Cardiac muscle cell (in vitro differentiated cells and primary cell): ENCODE data around the gene CTU2. TPM values are rescaled to one million over a fixed set of nuclear protein-coding genes. Genes with fewer than 3 reads are reported as not detected.

ENCODE experiments used
- DNase-seq, 2 donors: peaks; one replicate each; pipeline versions ENCODE4 v3.0.0 to v3.0.0-alpha.2; 2010 to 2017; ENCODE audit warnings: low read depth in 1 of 2, low spot score in 1 of 2
- H3K27ac ChIP-seq: fragments of 200-600 bp; sonication (generic); 2 replicates; pipeline ENCODE4 v1.5.1; 2016
- H3K27me3 ChIP-seq: fragments of 200-600 bp; sonication (generic); 2 replicates; pipeline ENCODE4 v1.6.0; 2016; ENCODE audit warnings: control low read depth
- H3K36me3 ChIP-seq: fragments of 200-600 bp; sonication (generic); 2 replicates; pipeline ENCODE4 v1.5.1; 2016; ENCODE audit warnings: control low read depth
- H3K4me1 ChIP-seq: fragments of 200-600 bp; sonication (generic); 2 replicates; pipeline ENCODE4 v1.8.1; 2017; ENCODE audit warnings: low read depth, mild to moderate bottlenecking, mixed run types
- H3K4me3 ChIP-seq: fragments of 200-600 bp; sonication (generic); 2 replicates; pipeline ENCODE4 v1.5.1; 2016; ENCODE audit warnings: mild to moderate bottlenecking
- H3K9me3 ChIP-seq: fragments of 200-600 bp; sonication (generic); 2 replicates; pipeline ENCODE4 v1.5.1; 2017; ENCODE audit warnings: low read depth, mild to moderate bottlenecking, control low read depth
- polyA plus RNA-seq: library from polyadenylated mRNA; unstranded; fragments of >200 nt; fragmentation: Nextera tagmentation; extraction: Ambion mirVana; gene quantifications from 2 replicates; pipeline ENCODE4 v1.2.1, GENCODE V29; 2016
- total RNA-seq: library from RNA; depleted of rRNA; stranded (reverse); fragments of >200 nt; gene quantifications from 2 replicates; pipeline ENCODE4 v1.2.3, GENCODE V29; 2016
- TF ChIP-seq, protein P1 (sequence below): IDR thresholded peaks from 2 replicates; pipeline ENCODE4 v1.5.1; 2012; ENCODE audit warnings: low read depth, mild to moderate bottlenecking, low read length

The CTU2 gene
- total and polyA plus RNA-seq, 2 experiments from 2014 or later = 9.2 to 10.8 TPM

DNA sequence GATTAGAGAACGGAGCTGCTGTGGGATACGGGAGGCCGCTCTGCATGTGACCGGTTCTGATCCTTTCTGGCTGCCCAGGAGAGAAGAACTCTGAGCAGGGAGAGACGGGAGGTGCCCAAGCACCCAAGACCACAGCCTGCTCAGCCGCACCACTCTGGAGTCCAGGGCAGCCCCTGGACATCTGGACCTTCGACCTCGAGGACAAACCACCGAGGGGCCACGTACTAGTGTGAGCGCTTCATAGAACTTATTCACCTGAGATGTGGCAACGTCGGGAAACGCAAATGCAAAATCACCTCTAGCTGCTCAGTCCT, 6.0 kb upstream of the CTU2 start:
- Histone ChIP-seq H3K4me3 (no peak overlapping the region), H3K36me3 (peaks cover 7% of the 10 kb centered on the region), H3K27ac (no peak overlapping the region), H3K27me3 (no peaks in the 10 kb centered on the region), H3K9me3 (no peaks in the 10 kb centered on the region), H3K4me1 (peaks cover 3% of the 10 kb centered on the region)
- no peak for DNase-seq
- TF ChIP-seq, protein P1, sequence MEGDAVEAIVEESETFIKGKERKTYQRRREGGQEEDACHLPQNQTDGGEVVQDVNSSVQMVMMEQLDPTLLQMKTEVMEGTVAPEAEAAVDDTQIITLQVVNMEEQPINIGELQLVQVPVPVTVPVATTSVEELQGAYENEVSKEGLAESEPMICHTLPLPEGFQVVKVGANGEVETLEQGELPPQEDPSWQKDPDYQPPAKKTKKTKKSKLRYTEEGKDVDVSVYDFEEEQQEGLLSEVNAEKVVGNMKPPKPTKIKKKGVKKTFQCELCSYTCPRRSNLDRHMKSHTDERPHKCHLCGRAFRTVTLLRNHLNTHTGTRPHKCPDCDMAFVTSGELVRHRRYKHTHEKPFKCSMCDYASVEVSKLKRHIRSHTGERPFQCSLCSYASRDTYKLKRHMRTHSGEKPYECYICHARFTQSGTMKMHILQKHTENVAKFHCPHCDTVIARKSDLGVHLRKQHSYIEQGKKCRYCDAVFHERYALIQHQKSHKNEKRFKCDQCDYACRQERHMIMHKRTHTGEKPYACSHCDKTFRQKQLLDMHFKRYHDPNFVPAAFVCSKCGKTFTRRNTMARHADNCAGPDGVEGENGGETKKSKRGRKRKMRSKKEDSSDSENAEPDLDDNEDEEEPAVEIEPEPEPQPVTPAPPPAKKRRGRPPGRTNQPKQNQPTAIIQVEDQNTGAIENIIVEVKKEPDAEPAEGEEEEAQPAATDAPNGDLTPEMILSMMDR = no peak

DNA sequence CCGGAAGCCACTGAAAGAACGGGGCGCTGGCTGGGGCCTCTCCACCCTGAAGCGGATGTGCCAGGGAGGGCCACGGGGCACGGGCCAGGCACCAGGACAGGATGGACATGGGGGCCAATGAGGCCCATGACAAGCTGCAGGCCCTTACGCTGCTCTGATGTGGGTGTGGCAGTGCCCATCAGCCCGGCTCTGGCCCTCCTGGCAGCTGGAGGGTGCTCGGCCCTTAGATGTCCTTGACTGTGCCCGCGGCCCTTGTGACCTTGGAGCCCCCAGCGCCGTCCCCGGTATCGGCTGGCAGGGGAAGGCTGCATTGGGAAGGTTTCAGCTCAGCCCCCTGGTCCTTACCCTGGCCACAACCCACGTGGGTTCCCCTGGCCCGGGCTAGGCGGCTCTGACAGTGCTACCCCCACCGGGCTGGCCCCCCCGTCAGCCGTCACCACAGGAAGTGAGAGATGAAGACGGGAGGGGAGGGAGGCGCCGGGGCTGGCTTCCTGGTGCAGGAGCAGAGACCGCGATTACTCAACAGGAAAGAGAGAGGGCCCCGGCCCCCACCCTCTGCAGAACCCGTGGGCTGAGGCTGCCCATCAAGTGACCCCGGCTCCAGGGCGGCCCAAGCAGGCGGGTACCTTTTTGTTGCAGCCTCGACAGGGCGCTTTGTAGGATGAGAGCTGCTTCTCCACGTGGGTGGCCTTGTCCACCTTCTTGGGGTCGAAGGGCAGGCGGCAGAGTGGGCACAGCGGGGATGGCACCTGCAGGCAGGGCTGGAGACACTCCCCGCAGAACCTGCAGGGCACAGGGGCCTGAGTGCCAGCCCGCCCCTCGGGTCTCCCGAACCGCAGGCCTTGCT, 5.4 kb upstream of the CTU2 start:
- H3K4me1 ChIP-seq = peaks cover 5% of the 10 kb centered on the region

DNA sequence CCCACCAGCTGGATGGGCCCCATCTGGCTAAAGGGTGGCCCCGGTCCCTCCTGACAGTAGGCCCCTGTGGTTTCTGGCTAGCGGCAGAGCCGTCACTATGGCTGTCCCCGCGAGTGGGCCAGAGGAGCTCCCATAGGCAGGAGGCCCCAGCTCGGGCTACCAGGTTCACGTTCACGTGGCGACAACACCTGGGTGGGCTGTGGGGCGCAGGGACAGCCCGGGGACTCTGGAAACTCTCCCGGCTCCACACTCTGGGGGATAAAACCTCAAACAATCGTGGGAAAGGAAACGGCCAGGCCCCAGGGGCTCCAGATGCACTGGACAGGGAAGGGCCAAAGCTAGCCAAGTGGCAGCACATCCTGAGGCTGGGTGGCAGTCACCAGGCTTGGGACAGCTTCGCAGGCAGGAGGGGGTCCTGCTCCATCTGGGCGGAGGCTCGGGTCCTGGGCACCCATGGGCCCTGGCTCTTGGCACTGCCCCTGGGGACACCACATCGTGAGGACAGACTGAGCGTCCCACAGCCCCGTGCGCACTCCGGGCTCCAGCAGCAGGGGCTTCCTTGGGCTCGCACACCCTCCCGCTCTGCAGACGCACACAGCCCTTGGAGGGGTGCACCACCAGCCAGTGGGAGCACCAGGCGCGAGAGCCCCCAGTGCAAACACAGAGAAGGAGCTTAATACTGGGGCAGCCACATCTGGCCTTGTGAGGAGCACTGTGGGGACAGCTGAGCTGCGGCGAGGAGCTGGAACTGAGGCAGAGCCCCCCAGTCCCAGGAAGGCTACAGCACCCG, 4.5 kb upstream of the CTU2 start:
- DNase-seq = no peak
- TF ChIP-seq, protein P1 = no peak
- H3K27ac ChIP-seq = no peak overlapping the region
- peaks cover 5% of the 10 kb centered on the region for H3K4me1 ChIP-seq
- no peaks in the 10 kb centered on the region for H3K9me3 ChIP-seq
- H3K4me3 ChIP-seq = no peak overlapping the region
- peaks cover 7% of the 10 kb centered on the region for H3K36me3 ChIP-seq
- no peaks in the 10 kb centered on the region for H3K27me3 ChIP-seq

More for the DNA sequence above, 5.4 kb upstream of the CTU2 start:
- Histone ChIP-seq H3K27me3 (no peaks in the 10 kb centered on the region), H3K27ac (no peak overlapping the region), H3K9me3 (no peaks in the 10 kb centered on the region), H3K4me3 (no peak overlapping the region), H3K36me3 (peaks cover 7% of the 10 kb centered on the region)
- peak in 1 of 2 donors; percentile 95 for DNase-seq
- TF ChIP-seq, protein P1 = no peak

DNA sequence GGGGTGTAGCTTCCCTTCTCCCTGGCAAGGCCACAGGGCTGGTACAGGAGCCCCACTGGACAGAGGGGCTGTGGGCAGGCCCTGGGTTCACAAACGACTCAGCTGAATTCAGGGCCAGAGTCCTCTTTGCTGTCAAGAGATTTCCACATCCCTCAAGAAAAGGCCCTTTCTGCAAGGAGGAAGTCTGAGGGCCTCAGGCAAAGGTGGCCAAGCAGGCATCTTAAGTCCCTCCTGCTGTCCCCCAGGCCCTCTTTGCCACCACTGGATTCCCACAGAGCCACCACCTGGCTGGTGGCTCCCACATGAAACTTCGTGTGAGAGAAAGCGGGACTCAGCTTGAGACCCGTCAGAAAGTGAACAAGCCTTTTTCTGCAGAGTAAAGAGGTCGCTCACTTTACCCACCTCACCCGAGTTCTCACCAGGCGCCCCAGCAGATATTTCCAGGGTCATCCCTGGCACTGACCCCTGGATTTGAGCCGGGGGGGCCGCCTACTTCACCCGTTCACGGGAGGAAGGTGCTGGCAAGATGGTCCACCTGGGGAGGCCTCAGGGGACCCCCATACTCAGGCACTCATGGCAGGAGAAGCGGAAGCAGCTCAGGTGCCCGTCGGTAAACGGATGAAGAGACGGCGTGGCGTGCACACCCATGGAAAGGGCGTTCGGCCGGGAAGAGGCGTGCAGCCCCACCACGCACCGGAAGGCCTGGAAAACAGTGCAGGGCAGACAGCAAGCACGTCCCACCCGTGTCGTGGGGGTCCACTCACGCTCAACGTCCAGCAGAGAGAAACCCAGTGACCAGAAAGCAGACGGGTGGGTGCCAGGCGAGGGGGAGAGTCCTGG, 3.7 kb upstream of the CTU2 start:
- peaks cover 5% of the 10 kb centered on the region for H3K4me1 ChIP-seq
- no peak overlapping the region for H3K4me3 ChIP-seq
- H3K36me3 ChIP-seq = peaks cover 2% of the 10 kb centered on the region
- H3K9me3 ChIP-seq = no peaks in the 10 kb centered on the region
- no peaks in the 10 kb centered on the region for H3K27me3 ChIP-seq
- DNase-seq = no peak
- TF ChIP-seq, protein P1 = no peak
- no peak overlapping the region for H3K27ac ChIP-seq

DNA sequence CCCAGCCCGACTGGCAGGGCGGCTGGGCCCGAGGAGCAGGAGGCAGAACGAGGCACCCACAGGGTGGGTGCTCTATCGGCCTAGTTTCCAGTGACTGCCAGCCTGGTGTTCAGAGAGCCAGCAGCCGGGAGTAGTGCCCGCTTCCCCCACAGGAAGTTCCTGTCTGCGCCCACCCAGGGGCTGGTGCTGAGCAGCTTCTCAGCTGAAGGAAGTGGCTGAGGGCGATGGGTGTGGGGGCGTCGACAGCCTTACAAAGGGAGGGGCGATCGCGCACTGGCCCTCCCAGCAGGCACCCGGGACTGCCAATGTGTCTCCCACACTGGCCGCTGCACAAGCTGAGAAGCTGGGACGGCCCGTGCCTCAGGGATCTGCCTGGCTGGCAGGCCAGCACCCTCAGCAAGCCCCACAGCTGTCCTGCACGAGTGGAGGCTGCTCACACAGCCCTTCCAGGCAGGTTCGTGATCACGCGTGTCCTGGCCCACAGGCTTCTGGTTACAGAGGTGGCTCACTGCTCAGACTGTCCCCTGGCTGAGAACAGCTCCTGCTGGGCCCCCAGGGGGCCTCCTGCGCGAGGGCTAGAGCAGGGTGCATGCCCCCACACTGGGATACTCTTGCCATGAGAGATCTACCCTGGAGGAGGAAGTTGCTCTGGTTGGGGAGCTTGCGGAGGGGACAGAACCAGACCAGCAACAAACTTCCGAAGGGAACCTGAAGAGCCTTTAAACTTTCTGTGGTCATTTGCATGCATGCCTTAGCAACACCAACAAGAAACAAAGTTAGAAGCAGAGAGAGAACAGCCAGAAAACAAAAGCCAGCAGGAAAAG, 2.6 kb upstream of the CTU2 start:
- no peak for DNase-seq
- Histone ChIP-seq H3K36me3 (no peaks in the 10 kb centered on the region), H3K27me3 (no peaks in the 10 kb centered on the region), H3K4me3 (no peak overlapping the region), H3K4me1 (peaks cover 5% of the 10 kb centered on the region), H3K27ac (no peak overlapping the region), H3K9me3 (no peaks in the 10 kb centered on the region)
- TF ChIP-seq, protein P1 = no peak
